Heart left ventricle (tissue), 16 donors: ENCODE measurements around the gene TNNT1. TPM values are rescaled to one million over a fixed set of nuclear protein-coding genes. Genes with fewer than 3 reads are reported as not detected.

ENCODE experiments used
- ATAC-seq, 4 donors: fragments of 200-7000 bp; cut with Tn5 transposase; one replicate each; pipeline ENCODE4 v1.9.1; 2020 to 2022; ENCODE audit warnings: moderate library complexity in 4 of 4, mild to moderate bottlenecking in 3 of 4, moderate number of reproducible peaks in 1 of 4
- DNase-seq, 5 donors: peaks; one replicate each; pipeline ENCODE4 v3.0.0-alpha.2; 2020
- H3K27ac ChIP-seq, 12 donors: fragments of 200-600 bp; sonication (generic) in 4 of 12; one replicate each; pipeline versions ENCODE4 v1.5.0 to v1.8.0; 2016 to 2022; ENCODE audit warnings: mild to moderate bottlenecking in 2 of 12
- H3K27me3 ChIP-seq, 9 donors: fragments of 200-600 bp; sonication (generic) in 2 of 9; one replicate each; pipeline versions ENCODE4 v1.5.1 to v1.8.0; 2016 to 2022; ENCODE audit warnings: mild to moderate bottlenecking in 3 of 9
- H3K36me3 ChIP-seq, 9 donors: fragments of 200-600 bp; sonication (generic) in 2 of 9; one replicate each; pipeline versions ENCODE4 v1.5.0 to v1.8.0; 2018 to 2022; ENCODE audit warnings: mild to moderate bottlenecking in 2 of 9
- H3K4me1 ChIP-seq, 12 donors: fragments of 200-600 bp; sonication (generic) in 4 of 12; one replicate each; pipeline versions ENCODE4 v1.5.0 to v1.8.0; 2016 to 2022; ENCODE audit warnings: mild to moderate bottlenecking in 3 of 12
- H3K4me3 ChIP-seq, 12 donors: fragments of 200-600 bp; sonication (generic) in 4 of 12; one replicate each; pipeline versions ENCODE4 v1.5.0 to v1.8.0; 2017 to 2022; ENCODE audit warnings: mild to moderate bottlenecking in 9 of 12, moderate library complexity in 4 of 12
- H3K9me3 ChIP-seq, 12 donors: fragments of 200-600 bp; sonication (generic) in 4 of 12; one replicate each; pipeline versions ENCODE4 v1.5.0 to v1.8.0; 2016 to 2022; ENCODE audit warnings: mild to moderate bottlenecking in 1 of 12
- POLR2A ChIP-seq, 2 donors: fragments of 450-650 bp; IDR thresholded peaks; one replicate each; pipeline ENCODE4 v1.6.1; 2017; ENCODE audit warnings: antibody characterized with exemption in 2 of 2, mild to moderate bottlenecking in 2 of 2, moderate library complexity in 2 of 2
- WGBS, 4 donors: extraction: QIAGEN DNeasy Blood & Tissue Kit in 2 of 4; methylation state at CpG; one replicate each; pipeline versions ENCODE4 v1.1.5 to v1.1.7; 2013 to 2018; 5-methylcytosine and 5-hydroxymethylcytosine counted together
- intact Hi-C, 10 donors: fragments of 100-400 bp; cut with DNase I; formaldehyde crosslinking; loops; one replicate each; pipeline versions ENCODE4 v1.11.1 to v1.14.2; 2022
- long read RNA-seq, 3 donors: library from polyadenylated mRNA; unstranded; transcript quantifications; one replicate each; pipeline ENCODE4 v2.0.0, GENCODE V29; 2020 to 2021
- polyA plus RNA-seq, 2 donors: library from polyadenylated mRNA; stranded (reverse); fragments of 200-250 nt; gene quantifications; one replicate each; pipeline ENCODE4 v1.2.3, GENCODE V29; 2013
- total RNA-seq, 9 donors: library from RNA; depleted of rRNA in 2 of 9; stranded (reverse); fragments of >200 nt in 2 of 9; fragmentation: NEBNext Ultra II Directional in 3 of 9; extraction: Animal tissue kit (Norgen Biotek cat#: 25700) in 3 of 9; gene quantifications; one replicate each; pipeline versions ENCODE4 v1.1.0 to v1.2.4, GENCODE V29; 2016 to 2023
- TF ChIP-seq, protein P1 (sequence below), 12 donors: fragments of 200-600 bp; sonication (generic) in 4 of 12; IDR thresholded peaks; one replicate each; pipeline versions ENCODE4 v1.5.0 to v1.8.0; 2018 to 2022; ENCODE audit warnings: antibody characterized with exemption in 12 of 12, mild to moderate bottlenecking in 5 of 12
- donor health status: ischemic (EF 13 %, LVEDD 7.1; RV severe dilation, severe dysfunction).
- donor health status: healthy with polysubstance abuse.
- donor health status: DM: no; HTN: yes; CAD: no.
- donor health status: DM: no; HTN: no; CAD: no.
- donor health status: ischemic (EF 25% LVEDD 6.9; RV normal size, moderate dysfunction).
- donor health status: ischemic (EF 25% LVEDD 5.7; RV mildly dilated, moderate dysfunction).
- donor health status: healthy.
- donor health status: DM: yes; HTN: yes; CAD: no.
- donor health status: ischemic (EF 35%, LVEDD 5.7; RV mildly dilated, moderate dysfunction).
- donor health status: nonischemic (EF 11% LVEDD 7.7; RV severe dilation, severe dysfunction).
- donor health status: DM: yes; HTN: yes; CAD: no.
- donor health status: PGD.
- donor health status: ischemic (EF 29% LVEDD 5.4; RV normal size, mild dysfunction).
- donor health status: nonischemic (EF 23%, LVEDD 6.1; RV moderate dilation, normal function).

Gene TNNT1
- total RNA-seq (100 to 1,000 TPM in 3 of 9 donors, 10 to 100 TPM in 6; 18.7 to 192 (median 58.6) TPM), polyA plus RNA-seq (100 to 1,000 TPM in 1 of 2 donors, 10 to 100 TPM in 1; 23.8 to 264 TPM)
- long read RNA-seq, donor 1, partial matches to known transcripts: 25 of 36 reads
- long read RNA-seq, donor 1, other reads (novel, unspliced or antisense): 10 of 36 reads
- long read RNA-seq, donor 2, partial matches to known transcripts: 37 of 68 reads
- long read RNA-seq, donor 2, other reads (novel, unspliced or antisense): 31 of 68 reads
- long read RNA-seq, donor 3, partial matches to known transcripts: 100 of 167 reads
- long read RNA-seq, donor 3, other reads (novel, unspliced or antisense): 59 of 167 reads

GRCh38 chr19:55149078-55150003 lies at the start of gene TNNT1:
Gene TNNT1, minus strand, starts transcription at chr19:55149206. Its CDS starts 2,049 bp downstream, at chr19:55147157.
- TF ChIP-seq POLR2A (IDR thresholded peaks at IDR 0.05): peak in 1 of 2 donors; percentile 3
- TF ChIP-seq, protein P1, sequence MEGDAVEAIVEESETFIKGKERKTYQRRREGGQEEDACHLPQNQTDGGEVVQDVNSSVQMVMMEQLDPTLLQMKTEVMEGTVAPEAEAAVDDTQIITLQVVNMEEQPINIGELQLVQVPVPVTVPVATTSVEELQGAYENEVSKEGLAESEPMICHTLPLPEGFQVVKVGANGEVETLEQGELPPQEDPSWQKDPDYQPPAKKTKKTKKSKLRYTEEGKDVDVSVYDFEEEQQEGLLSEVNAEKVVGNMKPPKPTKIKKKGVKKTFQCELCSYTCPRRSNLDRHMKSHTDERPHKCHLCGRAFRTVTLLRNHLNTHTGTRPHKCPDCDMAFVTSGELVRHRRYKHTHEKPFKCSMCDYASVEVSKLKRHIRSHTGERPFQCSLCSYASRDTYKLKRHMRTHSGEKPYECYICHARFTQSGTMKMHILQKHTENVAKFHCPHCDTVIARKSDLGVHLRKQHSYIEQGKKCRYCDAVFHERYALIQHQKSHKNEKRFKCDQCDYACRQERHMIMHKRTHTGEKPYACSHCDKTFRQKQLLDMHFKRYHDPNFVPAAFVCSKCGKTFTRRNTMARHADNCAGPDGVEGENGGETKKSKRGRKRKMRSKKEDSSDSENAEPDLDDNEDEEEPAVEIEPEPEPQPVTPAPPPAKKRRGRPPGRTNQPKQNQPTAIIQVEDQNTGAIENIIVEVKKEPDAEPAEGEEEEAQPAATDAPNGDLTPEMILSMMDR (IDR thresholded peaks at IDR 0.05): no peak
- Histone ChIP-seq H3K4me1 (peaks cover 0 to 58% (median 6%) of the 10 kb centered on the region in 12 donors), H3K27me3 (peaks cover 2 to 43% (median 26%) of the 10 kb centered on the region in 9 donors), H3K4me3 (peak within 1 kb of the TSS in 1 of 12 donors; percentile 10), H3K27ac (peak within 1 kb of the TSS in 10 of 12 donors; percentile 24 to 85 (median 64)), H3K9me3 (peaks cover 0 to 8% (median 0%) of the 10 kb centered on the region in 12 donors), H3K36me3 (peaks cover 0 to 46% (median 18%) of the 10 kb centered on the region in 9 donors)
- intact Hi-C loops: loop anchor here in 3 of 10 donors (10.0 kb wide), 3 partner anchors 265 to 455 kb away; partner anchors contain the start of genes ZNF524 (in 1 of the 3) and ZNF865 (in 1 of the 3)
- ATAC-seq: peak; percentile 45 to 70 (median 50)
- WGBS, 4 donors: 7 to 19% (median 11%) methylated on average over 14 to 18 of the region's 18 CpGs
- peak in 4 of 5 donors; percentile 52 to 64 (median 57) for DNase-seq

DNA sequence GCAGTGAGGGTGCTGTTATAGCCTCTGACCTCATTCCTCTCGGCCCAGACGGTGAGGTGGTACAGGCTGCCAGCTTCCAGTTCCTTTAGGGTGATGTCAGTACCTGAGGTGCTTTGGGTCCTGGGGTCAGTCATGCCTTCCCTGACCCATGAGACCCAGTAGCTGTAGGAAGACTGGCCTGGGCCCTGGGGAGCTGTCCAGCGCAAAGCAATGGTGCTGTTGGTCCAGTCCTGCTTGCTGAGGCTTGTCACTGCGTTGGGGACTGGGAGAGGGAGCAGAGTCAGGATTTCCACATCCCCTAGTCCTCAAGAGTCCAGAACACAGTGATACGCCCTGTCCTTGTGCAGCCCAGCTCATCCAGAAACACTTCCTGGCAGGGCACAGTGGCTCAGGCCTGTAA lies 49.6 kb upstream of the TNNT1 start:
- TF ChIP-seq, protein P1 (IDR thresholded peaks at IDR 0.05): no peak
- TF ChIP-seq POLR2A (IDR thresholded peaks at IDR 0.05): no peak
- H3K9me3 ChIP-seq: no peaks in the 10 kb centered on the region
- 52 to 59% (median 56%) methylated on average over 4 to 5 of the region's 5 CpGs for WGBS, 4 donors
- no peaks in the 10 kb centered on the region for H3K27me3 ChIP-seq
- no peak overlapping the region for H3K27ac ChIP-seq
- DNase-seq (peak in 1 of 5 donors; percentile 10), ATAC-seq (no peak)
- intact Hi-C loops: no loop called here
- H3K36me3 ChIP-seq: no peaks in the 10 kb centered on the region
- H3K4me1 ChIP-seq: no peaks in the 10 kb centered on the region
- H3K4me3 ChIP-seq: no peak overlapping the region

DNA sequence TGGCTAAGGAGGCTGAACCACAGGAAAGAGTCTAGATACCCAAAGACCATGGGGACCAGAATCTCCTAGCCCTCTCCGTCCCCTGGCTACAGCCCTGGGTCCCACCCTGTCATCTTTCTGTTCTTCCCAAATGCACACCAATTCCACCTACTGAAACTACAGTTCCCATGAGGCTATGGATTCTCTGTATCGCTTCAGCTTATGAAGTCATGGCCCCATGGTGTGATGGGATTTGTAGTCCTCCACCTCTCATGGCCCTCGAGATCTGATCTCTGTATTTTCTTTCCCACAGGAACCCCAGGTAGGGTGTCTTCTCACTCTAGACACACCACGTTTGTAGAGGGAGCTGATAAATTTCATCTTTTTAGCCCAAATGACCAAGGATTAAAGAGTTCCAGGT lies 48.5 kb upstream of the TNNT1 start:
- H3K9me3 ChIP-seq: no peaks in the 10 kb centered on the region
- H3K27ac ChIP-seq: no peak overlapping the region
- DNase-seq: no peak
- 62 to 68% (median 66%) methylated on average over 4 of the region's 4 CpGs for WGBS, 4 donors
- H3K4me3 ChIP-seq: no peak overlapping the region
- intact Hi-C loops: no loop called here
- no peak for ATAC-seq
- no peaks in the 10 kb centered on the region for H3K27me3 ChIP-seq
- H3K36me3 ChIP-seq: no peaks in the 10 kb centered on the region
- H3K4me1 ChIP-seq: no peaks in the 10 kb centered on the region
- TF ChIP-seq POLR2A (IDR thresholded peaks at IDR 0.05): no peak
- TF ChIP-seq, protein P1 (IDR thresholded peaks at IDR 0.05): no peak

DNA sequence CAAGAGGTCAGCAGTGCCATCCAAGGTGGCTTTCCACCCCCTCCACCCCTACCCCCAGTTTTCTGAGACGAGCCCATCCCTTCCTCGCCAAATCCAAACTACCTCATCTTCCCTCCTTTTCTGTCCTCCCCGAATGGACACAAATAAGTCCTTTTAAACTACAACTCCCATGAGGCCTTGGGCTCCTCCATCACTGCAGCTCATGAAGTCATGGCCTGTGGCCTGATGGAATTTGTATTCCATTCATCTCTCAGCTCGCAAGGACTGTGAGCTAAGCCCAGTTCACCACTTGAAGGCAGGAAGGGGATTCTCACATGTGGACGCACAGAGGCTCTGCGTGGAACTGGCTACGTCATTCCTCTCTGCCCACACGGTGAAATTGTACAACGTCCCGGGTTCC lies 47.8 kb upstream of the TNNT1 start:
- intact Hi-C loops: no loop called here
- no peaks in the 10 kb centered on the region for H3K27me3 ChIP-seq
- H3K4me1 ChIP-seq: no peaks in the 10 kb centered on the region
- 81 to 89% (median 89%) methylated on average over 10 of the region's 10 CpGs for WGBS, 4 donors
- no peak overlapping the region for H3K4me3 ChIP-seq
- no peak for DNase-seq
- TF ChIP-seq POLR2A (IDR thresholded peaks at IDR 0.05): no peak
- TF ChIP-seq, protein P1 (IDR thresholded peaks at IDR 0.05): no peak
- no peaks in the 10 kb centered on the region for H3K36me3 ChIP-seq
- H3K27ac ChIP-seq: no peak overlapping the region
- H3K9me3 ChIP-seq: no peaks in the 10 kb centered on the region
- ATAC-seq: no peak
